Measurements from ENCODE around the gene PARVA.

GRCh38 chr11:12531020-12531419, 153.6 kb downstream of the PARVA start:
- TF ChIP-seq POLR2A (IDR thresholded peaks at IDR 0.05; ENCODE audit: low read depth, low read length) (no peak), TAF1 (IDR thresholded peaks at IDR 0.05; ENCODE audit: low read depth, low read length) (no peak), POLR2AphosphoS5 (IDR thresholded peaks at IDR 0.05; ENCODE audit: low read depth, low read length) (no peak), SPI1 (IDR thresholded peaks at IDR 0.05; ENCODE audit: low read depth, low read length) (no peak), PAX5 (IDR thresholded peaks at IDR 0.05; ENCODE audit: insufficient read depth, low read length, severe bottlenecking) (no peak)

Measured in GM12891 (cell line).